ENCODE results near the gene OR11H12.
"Not testable (repeated sequence)": the region's sequence is repeated elsewhere in the genome, so short reads cannot be mapped to it uniquely, and the experiment has no call there.

The OR11H12 gene, protein sequence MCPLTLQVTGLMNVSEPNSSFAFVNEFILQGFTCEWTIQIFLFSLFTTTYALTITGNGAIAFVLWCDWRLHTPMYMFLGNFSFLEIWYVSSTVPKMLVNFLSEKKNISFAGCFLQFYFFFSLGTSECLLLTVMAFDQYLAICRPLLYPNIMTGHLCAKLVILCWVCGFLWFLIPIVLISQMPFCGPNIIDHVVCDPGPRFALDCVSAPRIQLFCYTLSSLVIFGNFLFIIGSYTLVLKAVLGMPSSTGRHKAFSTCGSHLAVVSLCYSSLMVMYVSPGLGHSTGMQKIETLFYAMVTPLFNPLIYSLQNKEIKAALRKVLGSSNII

DNA sequence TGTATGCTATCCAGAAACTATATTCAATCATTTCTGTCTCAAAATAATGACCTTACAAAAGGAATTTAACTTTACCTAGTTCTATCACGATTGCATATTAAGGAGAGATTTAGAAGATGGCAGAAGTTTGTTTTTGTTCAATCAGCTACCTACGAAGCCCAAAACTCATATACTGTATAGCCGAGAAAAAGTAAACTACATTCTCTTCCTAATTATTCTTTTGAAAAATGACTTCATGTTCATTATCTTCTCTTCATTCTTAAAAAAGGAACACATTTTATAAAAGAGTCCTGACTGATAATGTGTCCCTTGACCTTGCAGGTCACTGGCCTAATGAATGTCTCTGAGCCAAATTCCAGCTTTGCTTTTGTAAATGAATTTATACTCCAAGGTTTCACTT, at the start of gene OR11H12:
Gene OR11H12, plus strand, starts transcription at position 301 of the 400 bp plus-strand sequence. Its CDS starts 0 bp downstream, at position 301.
- not testable (repeated sequence) for DNase-seq

DNA sequence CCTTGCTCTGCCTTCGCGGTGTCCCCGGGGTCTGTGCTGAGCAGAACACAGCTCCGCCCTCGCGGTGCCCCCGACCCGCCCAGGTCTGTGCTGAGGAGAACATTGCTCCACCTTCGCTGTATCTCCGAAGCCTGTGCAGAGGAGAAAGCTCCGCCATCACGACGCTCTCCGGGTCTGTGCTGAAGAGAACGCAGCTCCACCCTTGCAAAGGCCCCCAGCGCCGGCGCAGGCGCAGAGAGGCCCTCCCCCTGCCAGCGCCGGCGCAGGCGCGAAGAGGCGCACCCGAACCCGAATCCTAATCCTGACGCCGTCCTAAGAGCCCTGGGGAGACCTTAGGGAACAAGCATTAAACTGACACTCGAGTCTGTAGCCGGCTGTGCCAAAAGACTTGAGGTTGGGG, 18.0 kb upstream of the OR11H12 start:
- DNase-seq = not testable (repeated sequence)

- not testable (repeated sequence) for DNase-seq
Measured at GRCh38 chr14:18626610-18627213, 25.8 kb downstream of the OR11H12 start.

DNA sequence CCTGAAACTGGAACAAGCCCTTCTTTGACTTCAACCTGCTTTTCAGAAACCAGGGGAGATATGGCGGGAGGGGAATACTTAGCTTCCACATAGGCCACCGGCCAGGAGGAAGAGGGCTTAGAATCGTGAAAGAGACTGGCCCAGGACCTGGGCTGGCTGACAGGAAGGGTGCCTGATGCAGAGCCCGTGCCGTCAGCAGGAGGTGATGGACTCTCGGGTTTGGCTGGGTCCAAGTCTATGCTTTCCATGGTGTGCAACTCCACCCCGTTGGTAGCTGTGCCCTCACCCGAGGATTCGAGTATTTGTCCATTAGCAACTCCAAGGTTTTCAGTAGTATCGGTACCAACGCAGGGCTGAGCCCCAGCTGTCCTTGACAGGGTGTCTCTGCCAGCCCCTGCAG, 35.1 kb downstream of the OR11H12 start:
- DNase-seq = not testable (repeated sequence)

DNA sequence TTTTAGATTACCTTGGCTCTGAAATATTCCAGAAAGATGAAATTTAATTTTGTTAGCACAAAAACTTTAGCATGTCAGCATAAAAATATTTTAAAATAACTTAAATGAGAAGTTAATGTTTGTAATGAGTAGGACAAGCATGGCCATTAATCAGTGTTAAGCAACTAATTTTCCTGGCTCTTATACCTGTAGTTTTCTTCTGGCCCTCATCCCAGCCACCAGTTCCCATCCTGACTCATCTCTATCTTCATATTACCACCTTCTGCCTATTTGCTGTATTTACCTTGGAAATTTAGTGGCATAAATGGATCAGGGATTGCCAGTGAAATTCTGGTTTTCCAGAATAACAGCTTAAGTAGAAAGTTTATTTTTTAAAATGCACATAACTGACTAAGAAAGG, 37.1 kb downstream of the OR11H12 start:
- not testable (repeated sequence) for DNase-seq

DNA sequence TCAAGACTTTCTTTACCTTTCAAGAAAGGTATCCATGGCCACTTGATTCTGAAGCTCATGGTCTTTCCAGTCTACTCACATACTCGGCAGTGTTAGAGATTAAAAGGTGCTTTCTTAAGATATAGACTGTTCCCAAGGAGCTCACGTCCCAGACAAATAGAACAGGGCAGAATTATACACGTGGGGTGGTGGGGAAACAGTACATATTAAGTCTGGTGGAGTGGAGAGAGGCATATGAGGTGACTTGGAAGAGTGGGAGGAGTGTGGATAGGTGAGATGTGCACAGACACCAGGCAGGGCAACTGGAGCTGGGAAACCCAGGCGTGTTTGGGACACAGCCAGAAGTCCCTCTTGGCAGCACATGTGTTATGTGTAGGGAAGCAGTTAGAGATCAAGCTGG, 37.9 kb downstream of the OR11H12 start:
- not testable (repeated sequence) for DNase-seq

GRCh38 chr14:18646075-18646730, 45.3 kb downstream of the OR11H12 start:
- DNase-seq = not testable (repeated sequence)

Measured in erythroblast (primary cell).